GM23338 (cell line): ENCODE data around the gene TMEM239.

Source experiments
- CREB1 ChIP-seq: fragments of 250-450 bp; sonication (Bioruptor Pico); IDR thresholded peaks from 2 replicates; pipeline ENCODE4 v1.5.0; 2020; ENCODE audit warnings: low read depth, mild to moderate bottlenecking, moderate library complexity
- EZH2 ChIP-seq: fragments of 200-600 bp; sonication (generic); IDR thresholded peaks from one replicate; pipeline ENCODE4 v1.8.0; 2017; ENCODE audit warnings: antibody characterized with exemption, mild to moderate bottlenecking, low read depth; ENCODE audit not compliant: unreplicated experiment
- EZH2phosphoT487 ChIP-seq: fragments of 200-600 bp; sonication (generic); IDR thresholded peaks from one replicate; pipeline ENCODE4 v1.8.1; 2018; ENCODE audit warnings: antibody characterized with exemption; ENCODE audit not compliant: unreplicated experiment
- JUNB ChIP-seq: IDR thresholded peaks from one replicate; pipeline ENCODE4 v1.6.1; 2016; ENCODE audit warnings: antibody characterized with exemption; ENCODE audit not compliant: unreplicated experiment
- NANOG ChIP-seq: IDR thresholded peaks from 2 replicates; pipeline ENCODE4 v1.6.1; 2016; ENCODE audit warnings: antibody characterized with exemption, borderline replicate concordance
- POLR2AphosphoS5 ChIP-seq: IDR thresholded peaks from 2 replicates; pipeline ENCODE4 v1.6.1; 2016; ENCODE audit warnings: antibody characterized with exemption, low read depth
- STAT1 ChIP-seq: IDR thresholded peaks from one replicate; pipeline ENCODE4 v1.6.1; 2016; ENCODE audit warnings: antibody characterized with exemption; ENCODE audit not compliant: unreplicated experiment
- ZNF114 ChIP-seq: fragments of 250-450 bp; sonication (Bioruptor Pico); IDR thresholded peaks from 2 replicates; pipeline ENCODE4 v1.5.0; 2020; ENCODE audit warnings: mild to moderate bottlenecking, moderate library complexity
- ZNF331 ChIP-seq: fragments of 250-450 bp; sonication (Bioruptor Pico); IDR thresholded peaks from 2 replicates; pipeline ENCODE4 v1.5.0; 2020; ENCODE audit warnings: low read depth, mild to moderate bottlenecking, moderate library complexity
- TF ChIP-seq, protein P1 (sequence below), 2 experiments: fragments of 200-600 bp in 1 of 2; sonication (generic) in 1 of 2; conservative IDR thresholded peaks; 2 replicates each; pipeline versions ENCODE4 v1.5.1 to v1.6.1; 2016 to 2017; ENCODE audit warnings: antibody characterized with exemption in 2 of 2, low read depth in 2 of 2, mild to moderate bottlenecking in 2 of 2, moderate library complexity in 1 of 2
- TF ChIP-seq, protein P2 (sequence below): IDR thresholded peaks from one replicate; pipeline ENCODE4 v1.6.1; 2018; ENCODE audit warnings: antibody characterized with exemption; ENCODE audit not compliant: unreplicated experiment
- TF ChIP-seq, protein P3 (sequence below): IDR thresholded peaks from 2 replicates; pipeline ENCODE4 v1.6.1; 2016; ENCODE audit warnings: antibody characterized with exemption

DNA sequence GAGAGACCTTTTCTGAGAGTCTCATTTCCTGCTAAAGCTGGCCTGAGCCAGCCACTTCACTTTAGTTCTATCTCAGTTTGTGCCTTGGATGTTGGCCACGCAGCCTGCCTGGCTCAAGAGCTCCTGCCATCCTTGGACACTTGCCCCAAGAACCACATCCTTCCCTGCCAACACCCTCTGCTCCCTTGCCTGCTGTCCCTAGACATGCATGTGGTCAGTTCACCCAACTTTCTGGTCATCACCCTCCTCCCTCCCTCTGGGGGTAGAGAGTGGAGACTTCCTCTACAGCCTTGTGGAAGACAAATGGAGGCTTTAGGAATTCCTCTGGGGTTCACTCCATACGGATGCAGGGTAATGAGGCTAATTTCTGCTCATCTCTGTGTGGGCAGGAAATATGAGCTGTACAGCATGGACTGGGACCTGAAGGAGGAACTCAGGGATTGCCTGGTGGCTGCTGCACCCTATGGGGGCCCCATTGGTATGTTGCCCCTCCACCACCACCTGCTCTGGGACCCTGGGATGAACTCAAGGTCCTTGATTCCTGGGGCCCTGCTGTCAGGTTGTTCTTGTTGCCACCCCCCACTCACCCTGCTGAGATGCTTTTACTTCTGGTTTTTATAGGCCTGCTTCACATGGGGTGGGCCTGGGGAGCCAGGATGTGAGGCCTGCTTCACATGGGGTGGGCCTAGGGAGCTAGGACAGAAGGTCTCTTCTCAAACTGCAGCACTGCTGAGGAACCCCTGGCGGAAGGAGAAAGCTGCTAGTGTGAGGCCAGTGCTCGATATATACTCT is 43.4 kb downstream of the TMEM239 start:
- TF ChIP-seq, protein P1, sequence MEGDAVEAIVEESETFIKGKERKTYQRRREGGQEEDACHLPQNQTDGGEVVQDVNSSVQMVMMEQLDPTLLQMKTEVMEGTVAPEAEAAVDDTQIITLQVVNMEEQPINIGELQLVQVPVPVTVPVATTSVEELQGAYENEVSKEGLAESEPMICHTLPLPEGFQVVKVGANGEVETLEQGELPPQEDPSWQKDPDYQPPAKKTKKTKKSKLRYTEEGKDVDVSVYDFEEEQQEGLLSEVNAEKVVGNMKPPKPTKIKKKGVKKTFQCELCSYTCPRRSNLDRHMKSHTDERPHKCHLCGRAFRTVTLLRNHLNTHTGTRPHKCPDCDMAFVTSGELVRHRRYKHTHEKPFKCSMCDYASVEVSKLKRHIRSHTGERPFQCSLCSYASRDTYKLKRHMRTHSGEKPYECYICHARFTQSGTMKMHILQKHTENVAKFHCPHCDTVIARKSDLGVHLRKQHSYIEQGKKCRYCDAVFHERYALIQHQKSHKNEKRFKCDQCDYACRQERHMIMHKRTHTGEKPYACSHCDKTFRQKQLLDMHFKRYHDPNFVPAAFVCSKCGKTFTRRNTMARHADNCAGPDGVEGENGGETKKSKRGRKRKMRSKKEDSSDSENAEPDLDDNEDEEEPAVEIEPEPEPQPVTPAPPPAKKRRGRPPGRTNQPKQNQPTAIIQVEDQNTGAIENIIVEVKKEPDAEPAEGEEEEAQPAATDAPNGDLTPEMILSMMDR (conservative IDR thresholded peaks at IDR 0.05; ENCODE audit: low read depth in 2 of 2), result no peak
- TF ChIP-seq EZH2 (no peak), CREB1 (CRISPR knock-in tag) (no peak), POLR2AphosphoS5 (no peak), EZH2phosphoT487 (no peak), ZNF114 (no peak), ZNF331 (CRISPR knock-in tag) (no peak), STAT1 (no peak), NANOG (no peak), JUNB (no peak)
- TF ChIP-seq, protein P2, sequence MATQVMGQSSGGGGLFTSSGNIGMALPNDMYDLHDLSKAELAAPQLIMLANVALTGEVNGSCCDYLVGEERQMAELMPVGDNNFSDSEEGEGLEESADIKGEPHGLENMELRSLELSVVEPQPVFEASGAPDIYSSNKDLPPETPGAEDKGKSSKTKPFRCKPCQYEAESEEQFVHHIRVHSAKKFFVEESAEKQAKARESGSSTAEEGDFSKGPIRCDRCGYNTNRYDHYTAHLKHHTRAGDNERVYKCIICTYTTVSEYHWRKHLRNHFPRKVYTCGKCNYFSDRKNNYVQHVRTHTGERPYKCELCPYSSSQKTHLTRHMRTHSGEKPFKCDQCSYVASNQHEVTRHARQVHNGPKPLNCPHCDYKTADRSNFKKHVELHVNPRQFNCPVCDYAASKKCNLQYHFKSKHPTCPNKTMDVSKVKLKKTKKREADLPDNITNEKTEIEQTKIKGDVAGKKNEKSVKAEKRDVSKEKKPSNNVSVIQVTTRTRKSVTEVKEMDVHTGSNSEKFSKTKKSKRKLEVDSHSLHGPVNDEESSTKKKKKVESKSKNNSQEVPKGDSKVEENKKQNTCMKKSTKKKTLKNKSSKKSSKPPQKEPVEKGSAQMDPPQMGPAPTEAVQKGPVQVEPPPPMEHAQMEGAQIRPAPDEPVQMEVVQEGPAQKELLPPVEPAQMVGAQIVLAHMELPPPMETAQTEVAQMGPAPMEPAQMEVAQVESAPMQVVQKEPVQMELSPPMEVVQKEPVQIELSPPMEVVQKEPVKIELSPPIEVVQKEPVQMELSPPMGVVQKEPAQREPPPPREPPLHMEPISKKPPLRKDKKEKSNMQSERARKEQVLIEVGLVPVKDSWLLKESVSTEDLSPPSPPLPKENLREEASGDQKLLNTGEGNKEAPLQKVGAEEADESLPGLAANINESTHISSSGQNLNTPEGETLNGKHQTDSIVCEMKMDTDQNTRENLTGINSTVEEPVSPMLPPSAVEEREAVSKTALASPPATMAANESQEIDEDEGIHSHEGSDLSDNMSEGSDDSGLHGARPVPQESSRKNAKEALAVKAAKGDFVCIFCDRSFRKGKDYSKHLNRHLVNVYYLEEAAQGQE, result no peak
- TF ChIP-seq, protein P3, sequence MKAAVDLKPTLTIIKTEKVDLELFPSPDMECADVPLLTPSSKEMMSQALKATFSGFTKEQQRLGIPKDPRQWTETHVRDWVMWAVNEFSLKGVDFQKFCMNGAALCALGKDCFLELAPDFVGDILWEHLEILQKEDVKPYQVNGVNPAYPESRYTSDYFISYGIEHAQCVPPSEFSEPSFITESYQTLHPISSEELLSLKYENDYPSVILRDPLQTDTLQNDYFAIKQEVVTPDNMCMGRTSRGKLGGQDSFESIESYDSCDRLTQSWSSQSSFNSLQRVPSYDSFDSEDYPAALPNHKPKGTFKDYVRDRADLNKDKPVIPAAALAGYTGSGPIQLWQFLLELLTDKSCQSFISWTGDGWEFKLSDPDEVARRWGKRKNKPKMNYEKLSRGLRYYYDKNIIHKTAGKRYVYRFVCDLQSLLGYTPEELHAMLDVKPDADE, result no peak
